Bronchial epithelial cell (primary cell): ENCODE results near the gene PHLDB1. TPM values are rescaled to one million over a fixed set of nuclear protein-coding genes. Genes with fewer than 3 reads are reported as not detected.

Experiments used
- DNase-seq: peaks from one replicate; pipeline ENCODE4 v3.0.0-alpha.2; 2010; ENCODE audit warnings: low read depth
- FAIRE-seq: peaks from 2 replicates; lab custom pipeline; 2011; peaks lifted over from hg19 to GRCh38; lab: Jason Lieb, UNC
- H3K27me3 ChIP-seq: 2 replicates; pipeline ENCODE4 v1.5.1; 2011; ENCODE audit warnings: low read length; ENCODE audit not compliant: control insufficient read depth, insufficient read depth
- H3K36me3 ChIP-seq: 2 replicates; pipeline ENCODE4 v1.5.1; 2011; ENCODE audit warnings: low read length; ENCODE audit not compliant: control insufficient read depth, insufficient read depth
- H3K4me3 ChIP-seq: 2 replicates; pipeline ENCODE4 v1.5.1; 2011; ENCODE audit warnings: mild to moderate bottlenecking, low read depth, low read length, control low read depth
- CTCF ChIP-seq: IDR thresholded peaks from 2 replicates; pipeline ENCODE4 v1.5.1; 2011; ENCODE audit warnings: mild to moderate bottlenecking, moderate library complexity, low read length, control low read depth, inconsistent platforms; ENCODE audit not compliant: insufficient read depth, severe bottlenecking
- total RNA-seq: library from RNA; depleted of rRNA; stranded (reverse); fragments of >200 nt; gene quantifications from 2 replicates; pipeline ENCODE4 v1.2.1, GENCODE V29; 2014

Gene PHLDB1
- total RNA-seq, 1 donor from 2014 or later: 22.6 TPM

GRCh38 chr11:118622376-118623268 is 15.2 kb downstream of the PHLDB1 start:
- FAIRE-seq (peak; percentile 90), DNase-seq (peak; percentile 94)
- no peaks in the 10 kb centered on the region for H3K27me3 ChIP-seq
- TF ChIP-seq CTCF: no peak
- peaks cover 10% of the 10 kb centered on the region for H3K36me3 ChIP-seq
- H3K4me3 ChIP-seq: peak overlapping the region; percentile 55

GRCh38 chr11:118623269-118623655 is 15.8 kb downstream of the PHLDB1 start:
- TF ChIP-seq CTCF: no peak
- no peak overlapping the region for H3K4me3 ChIP-seq
- H3K36me3 ChIP-seq: peaks cover 13% of the 10 kb centered on the region
- DNase-seq: peak; percentile 92
- H3K27me3 ChIP-seq: no peaks in the 10 kb centered on the region
- no peak for FAIRE-seq

GRCh38 chr11:118625036-118625690 is 17.7 kb downstream of the PHLDB1 start:
- H3K4me3 ChIP-seq: no peak overlapping the region
- no peak for TF ChIP-seq CTCF
- no peak for DNase-seq

GRCh38 chr11:118625976-118626375 is 18.6 kb downstream of the PHLDB1 start:
- Histone ChIP-seq H3K36me3 (peaks cover 13% of the 10 kb centered on the region), H3K27me3 (no peaks in the 10 kb centered on the region), H3K4me3 (no peak overlapping the region)
- no peak for FAIRE-seq
- no peak for DNase-seq
- no peak for TF ChIP-seq CTCF

More at GRCh38 chr11:118625036-118625690, 17.7 kb downstream of the PHLDB1 start:
- H3K36me3 ChIP-seq: peaks cover 13% of the 10 kb centered on the region
- H3K27me3 ChIP-seq: no peaks in the 10 kb centered on the region
- FAIRE-seq: peak; percentile 62

GRCh38 chr11:118627566-118627965 is 20.2 kb downstream of the PHLDB1 start:
- DNase-seq: no peak
- TF ChIP-seq CTCF: no peak
- Histone ChIP-seq H3K27me3 (no peaks in the 10 kb centered on the region), H3K36me3 (peaks cover 16% of the 10 kb centered on the region), H3K4me3 (no peak overlapping the region)
- FAIRE-seq: no peak
